Inflammatory macrophage treated with lipopolysaccharide for 1 hour (primary cell): ENCODE results near the gene PUS7.
A peak's percentile ranks its signal among the peaks of the same experiment; 100 is the strongest.
"Not testable (repeated sequence)": the region's sequence is repeated elsewhere in the genome, so short reads cannot be mapped to it uniquely, and the experiment has no call there.

Source experiments
- DNase-seq, 2 donors: peaks; one replicate each; pipeline ENCODE4 v3.0.0-alpha.2; 2020 to 2022

The PUS7 gene

GRCh38 chr7:105496521-105496920 is 25.6 kb downstream of the PUS7 start:
- no peak for DNase-seq

DNA sequence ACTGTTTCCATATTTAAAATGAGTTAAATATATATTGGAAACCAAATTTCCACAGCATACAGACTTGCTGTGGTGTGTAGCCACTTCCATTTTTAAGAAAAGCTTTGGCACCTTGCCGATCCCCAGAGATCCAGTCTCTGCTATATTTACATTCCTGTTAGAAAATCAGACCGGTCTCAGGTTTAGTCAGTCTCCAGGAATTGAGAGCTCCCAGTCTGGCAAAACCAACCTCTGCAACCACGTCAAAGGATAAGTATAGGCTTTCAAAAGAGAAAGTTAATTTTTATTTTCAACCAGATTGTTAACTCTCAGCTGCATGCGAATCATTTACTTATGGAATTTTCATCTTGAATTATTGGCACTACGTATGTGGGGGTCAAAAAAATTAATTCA is 28.2 kb downstream of the PUS7 start:
- no peak for DNase-seq

GRCh38 chr7:105493196-105493922 is 28.7 kb downstream of the PUS7 start:
- no peak for DNase-seq

GRCh38 chr7:105489409-105489808 is 32.7 kb downstream of the PUS7 start:
- DNase-seq: no peak

DNA sequence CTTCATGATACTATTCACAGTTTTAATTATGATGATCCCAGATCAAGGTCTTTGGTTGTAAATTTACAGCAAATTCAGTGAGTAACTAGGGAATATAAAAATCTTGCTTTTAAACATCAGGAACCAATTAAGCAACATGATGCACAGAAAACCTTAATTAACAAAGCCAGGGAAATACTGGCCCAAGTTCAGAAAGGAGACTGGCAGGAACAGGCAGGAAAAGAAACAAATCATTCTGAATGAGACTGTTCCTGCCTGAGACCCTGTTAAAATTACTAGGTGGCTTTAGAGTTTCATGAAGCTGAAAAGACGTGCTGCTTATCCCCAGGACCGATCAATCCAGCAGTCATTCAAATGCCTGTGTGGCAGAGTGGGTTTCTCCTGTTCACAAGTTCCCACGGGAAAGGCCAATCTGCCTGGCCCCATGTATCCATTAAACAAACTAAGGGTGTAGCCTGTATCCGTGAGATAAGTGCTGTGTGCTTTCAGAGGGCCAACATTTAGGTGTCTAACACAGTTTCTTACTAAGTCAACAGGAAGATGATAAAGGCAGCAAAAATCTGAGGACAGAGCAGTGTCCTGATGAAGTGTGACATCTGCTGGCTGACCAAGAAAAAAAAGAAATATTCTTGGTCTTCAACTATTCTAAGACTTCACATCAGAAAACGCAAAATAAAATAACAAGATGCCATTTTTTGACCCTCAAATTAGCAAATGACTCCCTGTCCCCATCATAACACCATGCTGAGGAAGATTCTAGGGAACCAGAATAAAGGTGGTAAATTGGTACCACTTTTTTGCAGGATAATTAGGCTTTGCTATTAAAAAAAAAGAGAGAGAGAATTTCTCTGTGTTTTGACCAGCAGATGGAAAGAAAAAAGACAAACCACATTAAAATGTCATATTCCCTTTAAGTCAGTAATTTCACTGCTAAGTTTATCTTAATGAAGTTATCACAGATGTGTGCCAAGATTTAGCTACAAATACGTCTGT is 34.2 kb downstream of the PUS7 start:
- peak; percentile 0 to 4 for DNase-seq

GRCh38 chr7:105480931-105481330 is 41.1 kb downstream of the PUS7 start:
- DNase-seq: no peak

GRCh38 chr7:105478606-105479005 is 43.5 kb downstream of the PUS7 start:
- no peak for DNase-seq

GRCh38 chr7:105477908-105478307 is 44.2 kb downstream of the PUS7 start:
- DNase-seq: no peak

DNA sequence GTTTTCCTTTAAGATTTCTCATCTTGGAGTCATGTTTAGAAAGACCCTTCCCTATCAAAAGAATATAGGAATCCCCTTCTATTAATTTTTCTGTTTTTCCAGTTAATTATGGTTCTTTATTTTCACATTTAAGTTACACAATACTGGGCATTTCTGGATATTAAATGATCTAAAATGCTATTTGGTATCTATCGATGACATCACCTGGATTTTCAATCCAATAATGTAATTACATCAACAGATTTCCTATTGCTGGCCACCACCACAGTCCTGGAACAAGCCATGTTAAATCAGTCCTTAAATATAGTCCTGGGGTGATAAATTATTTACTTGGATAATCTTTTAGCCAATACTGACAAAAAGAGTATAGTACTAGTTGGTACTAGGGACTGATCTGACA is 48.0 kb downstream of the PUS7 start:
- no peak for DNase-seq

DNA sequence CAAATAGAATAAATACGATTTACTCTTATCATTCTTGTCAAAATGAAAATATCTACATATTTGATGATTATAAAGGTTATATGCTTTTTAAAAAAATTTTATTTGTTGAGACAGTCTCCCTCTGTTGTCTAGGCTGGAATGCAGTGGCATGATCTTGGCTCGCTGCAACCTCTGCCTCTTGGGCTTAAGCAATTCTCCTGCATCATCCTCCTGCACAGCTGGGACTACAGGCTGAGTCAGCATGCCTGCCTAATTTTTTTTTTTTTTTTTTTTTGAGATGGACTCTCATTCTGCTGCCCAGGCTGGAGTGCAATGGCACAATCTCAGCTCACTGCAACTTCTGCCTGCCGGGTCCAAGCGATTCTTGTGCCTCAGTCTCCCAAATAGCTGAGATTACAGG is 48.9 kb downstream of the PUS7 start:
- peak in 1 of 2 donors; percentile 3 for DNase-seq

DNA sequence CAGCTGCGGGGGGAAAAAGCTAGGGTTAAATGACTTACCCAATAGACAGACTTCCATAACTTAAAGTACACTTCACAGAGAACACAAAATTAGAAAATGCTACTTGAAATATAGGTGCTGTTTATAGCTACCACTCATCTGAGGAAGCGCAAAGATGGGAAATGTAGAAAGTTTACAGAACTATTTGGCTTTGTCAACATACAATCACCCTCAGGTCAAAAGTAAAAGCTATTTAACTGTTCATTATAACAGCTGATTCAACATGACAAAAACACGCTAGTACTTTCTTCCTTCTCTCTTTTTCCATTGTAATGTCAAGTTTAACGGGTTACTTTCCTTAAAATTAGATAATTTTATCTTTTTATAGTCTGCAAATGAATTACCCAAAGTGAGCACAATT is 51.2 kb downstream of the PUS7 start:
- no peak for DNase-seq

DNA sequence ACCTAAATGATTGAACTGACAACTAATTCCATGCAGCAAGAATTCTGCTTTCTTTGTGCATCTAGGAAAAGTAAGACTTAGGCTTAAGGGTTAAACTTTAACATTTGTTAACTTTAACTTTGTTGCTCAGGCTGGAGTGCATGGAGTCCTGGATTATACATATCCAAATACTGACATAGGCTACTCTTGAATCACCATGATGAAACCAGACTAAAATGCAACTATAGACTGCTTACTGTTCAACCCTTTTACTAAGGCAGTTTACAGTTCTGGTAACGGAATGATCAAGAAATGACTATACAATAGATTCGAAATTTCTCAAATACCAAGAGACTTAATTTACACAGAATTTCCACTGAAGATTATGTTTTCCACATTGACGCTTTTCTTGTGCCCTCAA is 52.0 kb downstream of the PUS7 start:
- no peak for DNase-seq

DNA sequence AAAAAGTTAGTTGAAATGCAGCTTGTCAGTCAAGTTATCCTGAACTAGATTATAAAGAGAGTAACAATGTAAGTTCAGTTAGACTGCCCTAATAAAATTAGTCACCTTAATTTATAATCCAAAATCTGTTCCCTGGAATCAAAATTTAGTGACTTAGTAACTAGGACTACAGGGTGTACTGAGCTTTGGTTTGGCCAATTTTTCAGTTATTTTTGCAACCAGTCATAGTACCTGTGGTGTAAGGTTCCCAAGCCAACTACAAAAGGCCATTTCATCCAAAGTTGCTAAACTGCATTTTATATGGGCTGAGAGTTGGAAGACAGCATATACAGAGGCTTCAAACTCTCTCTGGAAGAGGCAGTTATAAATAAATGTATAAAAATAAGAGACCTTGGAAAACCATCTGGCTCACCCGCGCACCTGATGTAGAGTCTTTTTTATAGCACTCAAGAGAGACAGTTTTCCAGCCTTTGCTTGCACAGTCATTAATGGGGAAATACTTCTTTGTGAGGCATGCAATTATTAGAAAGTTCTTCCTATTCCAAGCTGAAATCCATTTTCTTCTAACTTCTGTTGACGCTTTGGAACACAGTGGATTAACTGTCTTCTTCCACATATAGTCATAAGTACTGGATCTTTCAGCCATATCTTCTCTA is 59.2 kb downstream of the PUS7 start:
- no peak for DNase-seq

- DNase-seq: no peak
Measured at GRCh38 chr7:105461518-105461917, 60.6 kb downstream of the PUS7 start.

DNA sequence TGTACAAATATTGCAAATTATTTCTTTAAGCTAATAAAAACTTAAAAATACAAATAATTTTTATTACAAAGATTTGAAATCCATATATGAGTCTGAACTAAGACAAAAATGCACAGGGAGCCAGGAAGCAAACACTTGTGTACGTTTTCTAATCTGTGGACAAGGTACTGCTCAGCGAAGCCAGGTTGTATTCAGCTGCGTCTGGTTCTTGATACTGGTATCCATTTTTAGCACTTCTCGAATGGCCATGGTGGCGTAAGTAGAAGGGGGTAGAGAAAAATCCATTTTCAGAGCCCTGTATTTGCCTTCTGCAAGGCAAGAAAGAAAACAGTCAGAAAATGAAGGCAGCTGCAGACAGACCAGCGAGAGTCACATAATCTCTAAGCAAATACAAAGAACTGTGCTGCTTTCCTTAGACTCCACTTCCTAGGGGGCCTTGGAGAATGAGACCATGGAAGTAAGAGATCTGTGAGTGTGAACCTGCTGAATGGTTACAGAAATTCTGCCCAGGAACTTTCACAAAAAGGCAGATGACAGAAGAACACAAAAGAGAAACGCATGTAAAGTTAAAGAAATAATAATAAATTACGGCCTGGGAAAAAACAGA is 64.3 kb downstream of the PUS7 start:
- no peak for DNase-seq

GRCh38 chr7:105454921-105455320 is 67.2 kb downstream of the PUS7 start:
- DNase-seq: no peak

DNA sequence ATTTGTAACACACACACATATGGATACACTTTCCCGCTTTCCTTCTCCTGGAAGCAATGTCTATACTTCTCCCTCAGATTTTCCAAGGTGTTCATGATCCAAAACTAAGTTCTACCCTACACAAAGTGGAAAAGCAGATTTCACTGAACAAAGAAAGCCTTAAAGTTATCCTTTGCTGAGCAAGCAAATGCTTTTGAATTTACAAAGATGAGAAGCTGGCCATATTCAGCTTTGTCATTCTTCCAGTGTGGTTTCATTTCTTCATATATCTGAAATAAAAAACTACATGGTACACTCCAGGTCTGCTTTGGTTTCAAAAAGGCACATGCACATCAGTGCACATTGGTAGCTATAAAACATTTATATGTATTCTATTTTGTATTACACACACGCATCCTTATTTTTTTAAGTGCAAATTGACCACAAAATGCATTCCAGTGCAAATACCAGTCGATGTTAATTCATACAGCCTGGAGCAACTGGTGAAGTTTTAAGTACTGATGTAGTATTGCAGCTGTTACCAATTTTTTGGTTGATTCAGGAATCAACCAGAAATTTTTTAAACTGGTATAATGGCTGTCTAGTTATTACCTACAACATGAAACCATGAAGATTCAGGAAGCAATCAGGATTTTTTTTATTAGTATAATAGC is 67.8 kb downstream of the PUS7 start:
- no peak for DNase-seq

GRCh38 chr7:105452085-105452484 is 70.0 kb downstream of the PUS7 start:
- no peak for DNase-seq

DNA sequence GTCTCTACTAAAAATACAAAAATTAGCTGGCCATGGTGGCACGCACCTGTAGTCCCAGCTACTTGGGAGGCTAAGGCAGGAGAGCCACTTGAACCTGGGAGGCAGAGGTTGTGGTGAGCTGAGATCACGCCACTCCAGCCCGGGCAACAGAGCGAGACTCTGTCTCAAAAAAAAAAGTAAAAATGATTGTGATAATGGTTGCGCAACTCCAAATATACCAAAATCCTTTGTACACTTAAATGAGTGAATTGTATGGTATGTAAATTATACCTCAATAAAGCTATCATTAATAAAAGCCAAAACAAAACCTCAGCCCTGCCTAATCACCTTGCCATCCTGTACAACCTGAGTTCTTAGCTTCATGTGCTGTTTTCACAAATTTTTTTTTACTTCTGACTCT is 71.2 kb downstream of the PUS7 start:
- DNase-seq: not testable (repeated sequence)

- DNase-seq: no peak
Measured at GRCh38 chr7:105450177-105450861, 71.8 kb downstream of the PUS7 start.

DNA sequence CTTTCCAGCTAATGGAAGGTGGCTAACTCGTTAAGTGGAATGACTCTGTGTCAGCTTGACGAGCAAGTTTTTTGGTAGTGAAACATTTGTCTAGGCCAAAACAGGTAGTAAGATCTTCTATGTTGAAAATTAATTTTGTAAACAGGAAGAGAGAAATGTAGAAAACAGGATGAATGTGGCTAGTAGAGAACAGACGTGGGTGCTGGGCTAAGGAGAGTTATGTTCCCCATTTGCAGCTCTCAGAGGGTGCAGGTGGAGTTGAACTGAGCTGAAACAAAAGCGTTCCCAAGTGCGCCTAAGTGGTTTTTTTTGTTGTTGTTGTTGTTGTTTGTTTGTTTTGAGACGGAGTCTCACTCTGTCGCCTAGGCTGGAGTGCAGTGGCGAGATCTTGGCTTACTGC is 73.9 kb downstream of the PUS7 start:
- DNase-seq: no peak
